Measurements from ENCODE around the gene DFFB.

The DFFB gene

GRCh38 chr1:3885611-3886010, 28.3 kb downstream of the DFFB start:
- Histone ChIP-seq H3K4me3 (ENCODE audit: low read length) (no peak overlapping the region), H3K36me3 (ENCODE audit: insufficient read depth, low read length) (peaks cover 43% of the 10 kb centered on the region), H3K27me3 (ENCODE audit: insufficient read depth, low read length) (no peaks in the 10 kb centered on the region), H3K9me3 (ENCODE audit: low read length) (no peaks in the 10 kb centered on the region), H2AFZ (ENCODE audit: low read depth, low read length) (no peak overlapping the region), H3K4me1 (ENCODE audit: insufficient read depth, low read length) (no peaks in the 10 kb centered on the region)

DNA sequence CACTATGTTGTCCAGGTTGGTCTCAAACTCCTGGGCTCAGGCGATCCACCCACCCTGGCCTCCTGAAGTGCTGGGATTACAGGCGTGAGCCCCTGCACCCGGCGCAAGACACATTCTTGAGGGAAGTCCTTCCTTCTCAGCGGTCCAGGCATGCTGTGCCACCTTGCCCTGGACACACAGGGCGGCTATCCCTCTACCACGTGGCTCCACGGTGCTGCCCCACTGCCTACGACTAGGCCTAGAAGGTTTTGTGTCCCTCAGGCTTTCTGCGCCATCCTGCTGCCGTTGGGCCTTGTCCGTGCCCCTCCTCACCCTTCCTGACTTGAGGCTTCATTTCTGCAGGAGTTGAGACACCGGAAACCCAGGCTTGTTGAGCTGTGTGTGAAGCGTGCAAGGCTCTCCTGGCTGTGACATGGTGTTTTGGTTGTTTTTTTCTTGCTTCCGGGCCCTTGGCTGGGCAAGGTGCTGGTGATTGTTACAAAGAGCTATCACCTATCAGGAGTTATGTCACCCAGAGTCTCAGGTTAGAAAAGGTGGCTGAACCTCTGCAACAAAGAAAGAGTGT, 28.9 kb downstream of the DFFB start:
- H3K36me3 ChIP-seq (ENCODE audit: insufficient read depth, low read length), result peaks cover 48% of the 10 kb centered on the region

GRCh38 chr1:3886691-3887090, 29.4 kb downstream of the DFFB start:
- Histone ChIP-seq H2AFZ (ENCODE audit: low read depth, low read length) (no peak overlapping the region), H3K27me3 (ENCODE audit: insufficient read depth, low read length) (no peaks in the 10 kb centered on the region), H3K4me3 (ENCODE audit: low read length) (no peak overlapping the region), H3K9me3 (ENCODE audit: low read length) (no peaks in the 10 kb centered on the region), H3K36me3 (ENCODE audit: insufficient read depth, low read length) (peaks cover 53% of the 10 kb centered on the region), H3K4me1 (ENCODE audit: insufficient read depth, low read length) (no peaks in the 10 kb centered on the region)

More for the DNA sequence above, 28.9 kb downstream of the DFFB start:
- no peaks in the 10 kb centered on the region for H3K4me1 ChIP-seq (ENCODE audit: insufficient read depth, low read length)
- no peaks in the 10 kb centered on the region for H3K9me3 ChIP-seq (ENCODE audit: low read length)
- no peaks in the 10 kb centered on the region for H3K27me3 ChIP-seq (ENCODE audit: insufficient read depth, low read length)
- H2AFZ ChIP-seq (ENCODE audit: low read depth, low read length), result no peak overlapping the region
- H3K4me3 ChIP-seq (ENCODE audit: low read length), result no peak overlapping the region

DNA sequence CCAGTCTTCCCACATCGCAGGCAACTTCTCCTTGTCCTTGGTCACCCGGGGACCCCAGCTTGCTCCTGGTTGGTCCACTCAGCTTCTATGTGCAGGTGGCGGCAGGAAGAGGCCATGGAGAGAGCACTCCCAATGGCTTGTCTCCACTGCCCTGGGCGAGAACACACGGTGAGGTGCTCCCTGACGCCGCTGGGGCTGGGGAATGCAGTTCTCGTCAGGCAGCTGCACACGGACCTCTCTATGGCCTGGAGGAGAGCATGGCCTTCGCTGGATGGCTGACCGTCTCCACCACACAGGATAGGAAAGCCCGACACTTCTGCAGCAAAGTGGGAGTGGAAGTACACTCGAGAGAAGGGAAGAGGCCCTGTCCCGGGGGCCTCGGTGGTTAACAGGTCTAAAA, 31.0 kb downstream of the DFFB start:
- Histone ChIP-seq H3K4me3 (ENCODE audit: low read length) (no peak overlapping the region), H2AFZ (ENCODE audit: low read depth, low read length) (no peak overlapping the region), H3K27me3 (ENCODE audit: insufficient read depth, low read length) (no peaks in the 10 kb centered on the region), H3K36me3 (ENCODE audit: insufficient read depth, low read length) (peaks cover 56% of the 10 kb centered on the region), H3K9me3 (ENCODE audit: low read length) (no peaks in the 10 kb centered on the region), H3K4me1 (ENCODE audit: insufficient read depth, low read length) (no peaks in the 10 kb centered on the region)

DNA sequence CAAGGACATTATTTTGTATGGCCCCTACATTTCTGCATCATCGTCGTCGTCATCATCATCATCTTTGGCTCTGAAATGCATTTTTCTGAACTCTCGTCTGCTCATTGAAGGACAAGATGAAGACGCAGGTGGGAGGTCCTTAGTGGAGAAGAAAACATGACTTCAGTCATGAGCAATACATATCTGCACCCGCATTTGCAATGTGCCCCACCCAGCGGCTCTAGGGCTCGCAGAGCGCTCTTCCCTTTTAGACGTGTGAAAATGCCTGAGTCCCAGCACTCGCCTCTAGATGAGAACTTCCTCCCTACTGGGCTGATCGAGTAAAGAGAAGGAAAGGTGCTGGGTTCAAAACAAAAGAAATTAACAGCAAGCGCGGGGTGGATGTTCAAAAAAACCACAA, 32.7 kb downstream of the DFFB start:
- Histone ChIP-seq H3K4me1 (ENCODE audit: insufficient read depth, low read length) (no peaks in the 10 kb centered on the region), H3K27me3 (ENCODE audit: insufficient read depth, low read length) (no peaks in the 10 kb centered on the region), H3K36me3 (ENCODE audit: insufficient read depth, low read length) (peaks cover 50% of the 10 kb centered on the region), H2AFZ (ENCODE audit: low read depth, low read length) (no peak overlapping the region), H3K9me3 (ENCODE audit: low read length) (no peaks in the 10 kb centered on the region), H3K4me3 (ENCODE audit: low read length) (no peak overlapping the region)

GRCh38 chr1:3890389-3891328, 33.4 kb downstream of the DFFB start:
- Histone ChIP-seq H3K36me3 (ENCODE audit: insufficient read depth, low read length) (peaks cover 53% of the 10 kb centered on the region), H2AFZ (ENCODE audit: low read depth, low read length) (no peak overlapping the region), H3K4me3 (ENCODE audit: low read length) (no peak overlapping the region), H3K4me1 (ENCODE audit: insufficient read depth, low read length) (no peaks in the 10 kb centered on the region), H3K9me3 (ENCODE audit: low read length) (no peaks in the 10 kb centered on the region), H3K27me3 (ENCODE audit: insufficient read depth, low read length) (no peaks in the 10 kb centered on the region)

DNA sequence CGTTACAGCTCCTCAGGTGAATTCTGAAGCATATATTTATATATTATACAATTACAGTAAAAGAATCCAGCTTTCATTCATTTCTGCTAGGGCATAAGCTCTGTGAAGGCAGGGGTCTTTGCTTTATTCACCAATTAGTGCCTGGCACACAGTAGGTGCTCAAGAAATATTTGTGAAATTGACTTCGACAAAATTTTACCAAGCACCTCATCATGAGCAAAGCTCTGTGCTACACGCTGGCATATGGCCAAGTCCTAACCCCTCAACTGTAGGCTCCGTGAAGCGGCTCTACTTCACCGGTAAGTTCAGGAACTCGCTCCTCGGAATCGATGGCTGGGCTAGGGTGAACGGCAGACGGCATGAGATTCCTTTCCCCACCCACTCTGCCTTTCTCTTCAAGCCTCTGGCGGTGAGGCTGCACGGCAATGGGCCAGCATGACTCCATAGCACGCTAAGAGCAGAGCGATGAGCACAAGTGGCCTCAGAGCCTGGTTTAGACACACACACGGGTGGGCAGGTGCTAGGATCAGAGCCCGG, 34.1 kb downstream of the DFFB start:
- Histone ChIP-seq H3K4me3 (ENCODE audit: low read length) (no peak overlapping the region), H3K36me3 (ENCODE audit: insufficient read depth, low read length) (peaks cover 48% of the 10 kb centered on the region), H3K27me3 (ENCODE audit: insufficient read depth, low read length) (no peaks in the 10 kb centered on the region), H2AFZ (ENCODE audit: low read depth, low read length) (no peak overlapping the region), H3K9me3 (ENCODE audit: low read length) (no peaks in the 10 kb centered on the region), H3K4me1 (ENCODE audit: insufficient read depth, low read length) (no peaks in the 10 kb centered on the region)

DNA sequence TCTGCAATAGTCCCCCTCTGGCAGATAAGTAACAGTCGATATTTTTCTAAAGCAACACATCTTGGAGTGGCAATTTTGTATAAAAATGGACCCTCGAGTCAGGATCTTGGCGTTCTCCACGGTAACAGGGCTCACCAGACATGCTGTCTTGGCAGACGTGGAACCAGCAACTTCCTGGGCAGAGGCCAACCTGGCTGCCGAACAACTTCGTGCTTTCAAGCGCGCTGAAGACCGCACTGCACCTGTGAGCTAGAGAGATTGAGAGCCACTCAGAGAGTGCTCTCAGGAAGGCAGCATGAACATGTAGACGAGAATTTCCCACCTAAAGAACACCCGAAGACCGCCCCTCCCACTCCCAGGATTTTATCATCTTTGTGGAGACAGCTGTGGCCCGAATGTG, 35.5 kb downstream of the DFFB start:
- Histone ChIP-seq H2AFZ (ENCODE audit: low read depth, low read length) (no peak overlapping the region), H3K27me3 (ENCODE audit: insufficient read depth, low read length) (no peaks in the 10 kb centered on the region), H3K9me3 (ENCODE audit: low read length) (no peaks in the 10 kb centered on the region), H3K4me3 (ENCODE audit: low read length) (no peak overlapping the region), H3K36me3 (ENCODE audit: insufficient read depth, low read length) (peaks cover 40% of the 10 kb centered on the region), H3K4me1 (ENCODE audit: insufficient read depth, low read length) (no peaks in the 10 kb centered on the region)

- no peak overlapping the region for H2AFZ ChIP-seq (ENCODE audit: low read depth, low read length)
- peaks cover 37% of the 10 kb centered on the region for H3K36me3 ChIP-seq (ENCODE audit: insufficient read depth, low read length)
- H3K27me3 ChIP-seq (ENCODE audit: insufficient read depth, low read length), result no peaks in the 10 kb centered on the region
- H3K4me1 ChIP-seq (ENCODE audit: insufficient read depth, low read length), result no peaks in the 10 kb centered on the region
- H3K9me3 ChIP-seq (ENCODE audit: low read length), result no peaks in the 10 kb centered on the region
- no peak overlapping the region for H3K4me3 ChIP-seq (ENCODE audit: low read length)
Measured at GRCh38 chr1:3893190-3893589, 35.9 kb downstream of the DFFB start.

GRCh38 chr1:3894626-3895278, 37.5 kb downstream of the DFFB start:
- no peak overlapping the region for H3K4me3 ChIP-seq (ENCODE audit: low read length)
- peaks cover 7% of the 10 kb centered on the region for H3K4me1 ChIP-seq (ENCODE audit: insufficient read depth, low read length)
- H3K27me3 ChIP-seq (ENCODE audit: insufficient read depth, low read length), result no peaks in the 10 kb centered on the region
- no peaks in the 10 kb centered on the region for H3K9me3 ChIP-seq (ENCODE audit: low read length)
- H2AFZ ChIP-seq (ENCODE audit: low read depth, low read length), result no peak overlapping the region
- peaks cover 28% of the 10 kb centered on the region for H3K36me3 ChIP-seq (ENCODE audit: insufficient read depth, low read length)

DNA sequence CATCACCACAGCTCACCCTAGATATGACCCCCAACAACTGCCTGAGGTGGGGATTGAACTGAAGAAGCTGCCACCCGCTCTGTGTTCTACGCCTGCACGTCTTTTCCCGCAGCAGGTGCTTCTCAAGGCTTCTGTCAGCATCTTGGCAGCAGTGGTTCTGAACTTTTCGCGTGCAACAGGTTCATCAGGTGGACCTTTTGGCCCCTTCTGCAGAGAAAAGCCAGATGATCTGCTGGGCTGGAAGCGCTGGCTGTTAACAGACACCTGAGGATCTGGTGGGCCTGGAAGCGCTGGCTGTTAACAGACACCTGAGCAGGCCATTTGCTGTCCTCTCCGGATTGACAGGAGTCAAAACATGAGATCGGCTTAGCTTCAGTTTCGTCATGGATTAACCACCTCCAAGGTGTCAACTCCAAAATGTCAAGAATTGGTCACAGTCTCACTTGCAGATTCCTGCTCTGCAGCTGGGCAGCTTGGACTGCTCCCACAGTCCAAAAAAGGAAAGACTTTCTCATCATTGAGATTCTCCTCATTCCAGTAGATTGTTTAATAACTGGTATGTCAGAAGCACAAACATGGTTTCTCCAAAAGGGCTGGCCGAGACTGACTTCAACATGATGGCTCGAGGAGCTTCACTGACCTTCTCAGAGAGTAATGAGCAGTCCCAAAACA, 38.1 kb downstream of the DFFB start:
- Histone ChIP-seq H3K36me3 (ENCODE audit: insufficient read depth, low read length) (peaks cover 22% of the 10 kb centered on the region), H3K4me1 (ENCODE audit: insufficient read depth, low read length) (peaks cover 7% of the 10 kb centered on the region), H2AFZ (ENCODE audit: low read depth, low read length) (no peak overlapping the region), H3K27me3 (ENCODE audit: insufficient read depth, low read length) (no peaks in the 10 kb centered on the region), H3K4me3 (ENCODE audit: low read length) (no peak overlapping the region), H3K9me3 (ENCODE audit: low read length) (no peaks in the 10 kb centered on the region)

DNA sequence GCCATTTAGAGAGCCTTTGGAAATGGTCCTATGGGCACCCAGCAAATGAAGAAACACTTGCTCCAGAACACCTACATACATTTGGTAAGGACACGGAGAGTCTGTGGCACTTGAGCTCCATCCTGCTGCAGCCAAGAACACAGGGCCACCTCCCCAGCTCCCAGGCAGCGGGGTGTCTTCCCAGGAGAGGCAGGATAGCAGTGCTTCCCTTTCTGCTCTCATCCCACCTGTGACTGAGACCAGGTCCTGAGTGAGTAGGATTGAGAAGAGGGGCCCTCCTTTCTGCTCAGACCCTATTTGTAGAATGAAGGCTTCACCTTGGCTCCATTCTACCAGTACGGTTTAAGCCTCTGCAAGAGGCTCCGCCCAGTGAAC, 38.7 kb downstream of the DFFB start:
- Histone ChIP-seq H3K4me3 (ENCODE audit: low read length) (no peak overlapping the region), H2AFZ (ENCODE audit: low read depth, low read length) (no peak overlapping the region), H3K4me1 (ENCODE audit: insufficient read depth, low read length) (peaks cover 7% of the 10 kb centered on the region), H3K36me3 (ENCODE audit: insufficient read depth, low read length) (peaks cover 16% of the 10 kb centered on the region), H3K27me3 (ENCODE audit: insufficient read depth, low read length) (no peaks in the 10 kb centered on the region), H3K9me3 (ENCODE audit: low read length) (no peaks in the 10 kb centered on the region)

Measured in neuron (in vitro differentiated cells).